Tibial artery (tissue), 4 donors: Measurements from ENCODE around the gene IGF1R.
A peak's percentile ranks its signal among the peaks of the same experiment; 100 is the strongest.

Experiments
- DNase-seq, 2 donors: peaks; one replicate each; pipeline ENCODE4 v3.0.0-alpha.2; 2019
- H3K27ac ChIP-seq, 2 donors: fragments of 200-600 bp; sonication (generic) in 1 of 2; 1 replicate in 1 of 2; 2 replicates in 1 of 2; pipeline ENCODE4 v1.5.1; 2018 to 2019; ENCODE audit warnings: mild to moderate bottlenecking in 1 of 2
- H3K27me3 ChIP-seq, 2 donors: fragments of 200-600 bp; sonication (generic) in 1 of 2; one replicate each; pipeline versions ENCODE4 v1.5.1 to v1.6.0; 2016 to 2019
- H3K36me3 ChIP-seq, 3 donors: fragments of 200-600 bp; sonication (generic) in 2 of 3; one replicate each; pipeline ENCODE4 v1.5.1; 2016 to 2019; ENCODE audit warnings: mild to moderate bottlenecking in 2 of 3
- H3K4me1 ChIP-seq, 4 donors: fragments of 200-600 bp; sonication (generic) in 2 of 4; 1 replicate in 3 of 4; 2 replicates in 1 of 4; pipeline ENCODE4 v1.5.1; 2016 to 2019
- H3K4me3 ChIP-seq, 2 donors: fragments of 200-600 bp; sonication (generic) in 1 of 2; 1 replicate in 1 of 2; 2 replicates in 1 of 2; pipeline ENCODE4 v1.5.1; 2018 to 2019; ENCODE audit warnings: mild to moderate bottlenecking in 2 of 2
- H3K9me3 ChIP-seq, 3 donors: fragments of 200-600 bp; sonication (generic) in 1 of 3; one replicate each; pipeline ENCODE4 v1.5.1; 2016 to 2019
- intact Hi-C: fragments of 100-400 bp; cut with DNase I; formaldehyde crosslinking; loops from one replicate; pipeline ENCODE4 v1.15.0; 2023; ENCODE audit warnings: low total_unique reads
- TF ChIP-seq, protein P1 (sequence below), 2 experiments: fragments of 200-600 bp in 1 of 2; fragments of 450-650 bp in 1 of 2; IDR thresholded peaks; one replicate each; pipeline ENCODE4 v1.5.1; 2017 to 2019; ENCODE audit warnings: antibody characterized with exemption in 2 of 2, mild to moderate bottlenecking in 1 of 2, moderate library complexity in 1 of 2

Gene IGF1R

DNA sequence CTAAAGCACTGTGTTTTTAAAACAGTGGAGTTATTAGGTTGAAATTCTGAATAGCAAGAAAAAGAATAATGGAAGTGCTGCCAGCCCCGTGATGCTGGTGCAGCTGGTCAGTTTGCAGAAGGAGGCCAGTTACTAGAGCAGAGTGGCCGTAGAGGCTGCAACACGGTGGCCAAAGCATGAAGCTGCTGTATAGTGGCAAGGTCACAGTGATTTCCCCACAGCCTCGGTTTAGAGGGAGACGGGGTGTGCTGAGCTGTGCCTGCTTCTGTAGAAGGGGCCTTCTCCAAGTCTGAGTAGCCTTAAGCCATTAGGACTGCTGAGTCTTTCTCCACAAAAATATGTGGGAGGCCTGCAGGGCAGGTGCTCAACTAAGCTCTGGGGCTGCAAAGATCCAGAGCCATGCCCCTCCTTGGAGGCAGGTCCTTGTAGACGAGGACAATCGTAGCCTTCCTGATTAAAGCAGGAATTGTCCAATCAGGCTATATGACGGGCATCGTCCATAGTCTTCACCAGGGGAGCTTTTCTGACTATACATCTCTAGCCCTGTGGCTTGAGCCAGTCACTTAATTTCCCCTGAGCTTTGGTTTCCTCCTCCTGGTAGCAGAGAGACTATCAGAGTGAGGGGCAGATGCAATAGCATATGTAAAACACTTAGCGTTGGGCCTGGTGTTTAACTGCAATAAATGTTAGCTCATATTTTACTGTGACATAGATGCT is 207.6 kb downstream of the IGF1R start:
- no peak for DNase-seq
- Histone ChIP-seq H3K4me3 (no peak overlapping the region), H3K27me3 (no peaks in the 10 kb centered on the region), H3K36me3 (no peaks in the 10 kb centered on the region), H3K9me3 (no peaks in the 10 kb centered on the region), H3K4me1 (peaks cover 7 to 87% (median 76%) of the 10 kb centered on the region in 4 donors), H3K27ac (peak overlapping the region; percentile 89 to 92)
- intact Hi-C loops: no loop called here
- TF ChIP-seq, protein P1, sequence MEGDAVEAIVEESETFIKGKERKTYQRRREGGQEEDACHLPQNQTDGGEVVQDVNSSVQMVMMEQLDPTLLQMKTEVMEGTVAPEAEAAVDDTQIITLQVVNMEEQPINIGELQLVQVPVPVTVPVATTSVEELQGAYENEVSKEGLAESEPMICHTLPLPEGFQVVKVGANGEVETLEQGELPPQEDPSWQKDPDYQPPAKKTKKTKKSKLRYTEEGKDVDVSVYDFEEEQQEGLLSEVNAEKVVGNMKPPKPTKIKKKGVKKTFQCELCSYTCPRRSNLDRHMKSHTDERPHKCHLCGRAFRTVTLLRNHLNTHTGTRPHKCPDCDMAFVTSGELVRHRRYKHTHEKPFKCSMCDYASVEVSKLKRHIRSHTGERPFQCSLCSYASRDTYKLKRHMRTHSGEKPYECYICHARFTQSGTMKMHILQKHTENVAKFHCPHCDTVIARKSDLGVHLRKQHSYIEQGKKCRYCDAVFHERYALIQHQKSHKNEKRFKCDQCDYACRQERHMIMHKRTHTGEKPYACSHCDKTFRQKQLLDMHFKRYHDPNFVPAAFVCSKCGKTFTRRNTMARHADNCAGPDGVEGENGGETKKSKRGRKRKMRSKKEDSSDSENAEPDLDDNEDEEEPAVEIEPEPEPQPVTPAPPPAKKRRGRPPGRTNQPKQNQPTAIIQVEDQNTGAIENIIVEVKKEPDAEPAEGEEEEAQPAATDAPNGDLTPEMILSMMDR (IDR thresholded peaks at IDR 0.05): no peak

DNA sequence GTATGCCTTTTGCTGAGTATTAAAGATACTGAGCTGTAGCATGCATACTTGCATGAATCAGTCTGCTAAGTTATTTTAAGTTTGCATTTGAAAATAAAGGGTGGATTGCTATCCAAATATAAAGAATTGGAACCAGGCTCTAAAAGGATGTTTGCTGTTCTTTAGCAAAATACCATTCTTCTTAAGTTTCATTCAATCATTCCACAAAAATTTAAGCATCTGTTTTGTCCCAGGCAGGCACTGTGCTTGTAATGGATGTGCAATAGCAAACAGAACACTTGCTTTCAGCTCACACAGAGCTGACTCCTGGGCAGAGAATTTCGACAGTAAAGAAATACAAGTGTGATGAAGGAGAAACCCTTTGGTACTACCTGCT is 208.2 kb downstream of the IGF1R start:
- intact Hi-C loops: no loop called here
- TF ChIP-seq, protein P1 (IDR thresholded peaks at IDR 0.05): no peak
- Histone ChIP-seq H3K27ac (peak overlapping the region; percentile 89 to 92), H3K9me3 (no peaks in the 10 kb centered on the region), H3K4me1 (peaks cover 3 to 87% (median 75%) of the 10 kb centered on the region in 4 donors), H3K27me3 (no peaks in the 10 kb centered on the region), H3K4me3 (no peak overlapping the region), H3K36me3 (no peaks in the 10 kb centered on the region)
- DNase-seq: no peak

GRCh38 chr15:98858610-98859023 is 210.3 kb downstream of the IGF1R start:
- DNase-seq: no peak
- peak overlapping the region; percentile 15 to 20 for H3K4me3 ChIP-seq
- no peaks in the 10 kb centered on the region for H3K27me3 ChIP-seq
- H3K36me3 ChIP-seq: no peaks in the 10 kb centered on the region
- H3K9me3 ChIP-seq: no peaks in the 10 kb centered on the region
- TF ChIP-seq, protein P1 (IDR thresholded peaks at IDR 0.05): no peak
- peaks cover 3 to 100% (median 82%) of the 10 kb centered on the region in 4 donors for H3K4me1 ChIP-seq
- H3K27ac ChIP-seq: peak overlapping the region; percentile 89 to 92
- intact Hi-C loops: no loop called here

- Histone ChIP-seq H3K4me3 (peak overlapping the region in 1 of 2 donors; percentile 20), H3K27me3 (no peaks in the 10 kb centered on the region), H3K27ac (peak overlapping the region; percentile 89 to 92), H3K36me3 (no peaks in the 10 kb centered on the region), H3K4me1 (peaks cover 3 to 100% (median 79%) of the 10 kb centered on the region in 4 donors), H3K9me3 (no peaks in the 10 kb centered on the region)
- TF ChIP-seq, protein P1 (IDR thresholded peaks at IDR 0.05): no peak
- no peak for DNase-seq
- intact Hi-C loops: no loop called here
These were observed 210.8 kb downstream of the IGF1R start for GRCh38 chr15:98859149-98859548.

- no peaks in the 10 kb centered on the region for H3K27me3 ChIP-seq
- no peak overlapping the region for H3K4me3 ChIP-seq
- peaks cover 3 to 100% (median 73%) of the 10 kb centered on the region in 4 donors for H3K4me1 ChIP-seq
- intact Hi-C loops: no loop called here
- no peak for DNase-seq
- H3K9me3 ChIP-seq: no peaks in the 10 kb centered on the region
- H3K36me3 ChIP-seq: no peaks in the 10 kb centered on the region
- peak overlapping the region; percentile 89 to 92 for H3K27ac ChIP-seq
- TF ChIP-seq, protein P1 (IDR thresholded peaks at IDR 0.05): no peak
These were observed 212.1 kb downstream of the IGF1R start for GRCh38 chr15:98860281-98861041.
